DMS53 treated with DMSO at 0.1 percent for 48 hours (cell line): ENCODE data around the gene DNAJC25.

Experiments
- DNase-seq: peaks from one replicate; lab custom pipeline; 2025; ENCODE audit not compliant: unreplicated experiment; lab: John Stamatoyannopoulos, UW

DNAJC25 gene

GRCh38 chr9:111627260-111627963 lies 3.7 kb upstream of the DNAJC25 start:
- DNase-seq = no peak

DNA sequence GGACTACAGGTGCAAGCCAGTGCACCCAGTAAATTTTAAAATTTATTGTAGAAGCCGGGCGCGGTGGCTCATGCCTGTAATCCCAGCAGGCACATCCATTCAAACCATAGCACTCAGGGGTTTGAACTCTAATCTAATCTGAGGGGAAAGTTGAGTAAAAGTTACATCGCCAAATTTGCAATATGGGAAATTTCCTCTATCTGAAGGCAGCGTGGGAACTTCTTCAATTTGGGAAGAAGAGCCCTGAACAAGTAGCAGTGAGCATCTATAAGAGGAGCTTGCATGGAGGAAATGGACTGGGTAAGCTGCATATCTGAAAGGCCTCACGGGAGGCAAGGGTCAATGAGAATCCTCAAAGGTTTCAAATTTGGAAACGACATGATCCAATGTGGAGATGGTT lies 2.7 kb upstream of the DNAJC25 start:
- DNase-seq = no peak

- no peak for DNase-seq
Measured at GRCh38 chr9:111630182-111630963, 761 bp upstream of the DNAJC25 start.

- no peak for DNase-seq
Measured at GRCh38 chr9:111630964-111631213, 245 bp upstream of the DNAJC25 start.

DNA sequence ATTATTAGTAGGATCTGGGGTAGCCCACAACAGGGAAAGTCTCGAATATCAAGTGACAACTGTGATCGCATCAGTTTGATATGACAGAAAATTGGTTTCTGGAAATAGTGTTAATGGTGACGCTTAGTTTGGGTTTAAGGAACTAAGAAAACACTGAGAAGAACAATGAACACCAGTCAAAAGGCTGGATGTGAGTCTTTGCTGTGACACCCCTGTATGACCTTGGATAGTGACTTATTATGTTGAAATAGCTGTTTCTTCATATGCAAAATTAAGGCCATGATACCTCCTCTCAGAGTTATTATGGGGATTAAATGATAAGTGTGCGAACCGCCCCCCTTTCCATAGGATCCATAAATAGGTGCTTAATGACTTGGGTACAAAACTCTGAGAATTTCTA lies 926 bp downstream of the DNAJC25 start:
- DNase-seq = no peak

DNA sequence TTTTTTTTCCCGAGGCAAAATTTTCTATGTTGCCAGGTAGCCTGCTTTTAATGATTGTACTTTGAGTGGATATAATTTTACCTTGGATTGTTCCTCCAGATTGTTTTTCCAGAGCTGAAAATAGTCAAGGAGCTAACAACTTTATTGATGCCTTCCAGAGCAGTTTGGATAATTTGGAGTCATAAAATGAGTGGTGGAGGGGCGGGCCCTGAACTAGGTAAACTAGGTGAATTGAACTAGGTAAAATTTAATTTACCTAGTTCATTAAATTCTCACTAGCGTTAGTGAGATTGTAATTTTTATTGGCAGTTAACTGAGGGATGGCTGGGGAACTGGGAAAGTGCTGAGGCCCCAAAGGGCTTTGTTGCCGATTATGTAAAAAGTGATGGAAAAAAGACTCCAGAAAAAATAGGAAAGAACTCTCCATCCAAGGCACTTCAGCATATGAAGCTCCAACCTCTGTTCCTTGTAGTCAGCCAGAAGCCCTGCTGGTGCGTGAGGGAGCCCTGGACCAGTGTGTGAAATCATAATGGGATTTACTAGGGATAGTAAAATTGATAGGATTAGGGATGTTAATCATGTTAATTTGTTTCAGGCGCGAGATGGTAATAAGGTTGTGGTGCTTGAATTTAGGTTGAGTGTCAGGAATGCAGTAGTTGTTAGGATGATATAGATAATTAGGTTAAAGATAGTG lies 1.7 kb downstream of the DNAJC25 start:
- no peak for DNase-seq

DNA sequence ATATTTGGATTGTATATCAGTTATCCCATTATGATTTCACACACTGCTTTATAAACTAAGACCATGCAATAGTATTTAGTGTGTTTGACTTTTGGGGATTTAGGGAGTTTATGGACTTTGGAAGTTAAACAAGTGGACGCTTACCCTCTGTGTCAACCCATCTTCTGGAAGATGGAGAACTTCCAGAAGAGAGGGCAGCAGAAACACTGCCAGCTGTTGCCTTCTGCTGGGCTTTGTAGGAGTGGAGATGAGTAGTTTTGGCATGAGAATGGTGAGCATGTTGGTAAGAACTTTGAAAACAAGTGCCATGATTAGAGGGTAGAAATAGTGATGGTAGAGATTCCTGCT lies 2.2 kb downstream of the DNAJC25 start:
- DNase-seq = no peak

DNA sequence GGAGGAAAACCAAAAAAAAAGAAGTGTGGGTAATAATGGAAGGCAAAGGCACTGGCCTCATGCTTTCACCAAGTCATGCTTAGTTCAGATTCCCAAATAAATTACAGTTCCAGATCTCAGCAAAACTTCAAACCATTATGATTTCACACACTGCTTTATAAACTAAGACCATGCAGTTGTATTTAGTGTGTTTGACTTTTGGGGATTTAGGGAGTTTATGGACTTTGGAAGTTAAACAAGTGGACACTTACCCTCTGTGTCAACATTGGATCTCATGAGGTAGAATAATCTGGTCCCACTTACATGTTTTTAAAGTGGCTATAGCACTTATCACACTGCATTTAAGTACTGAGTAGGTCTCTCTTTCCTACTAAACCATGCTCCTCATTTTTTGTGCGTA lies 3.7 kb downstream of the DNAJC25 start:
- no peak for DNase-seq

DNA sequence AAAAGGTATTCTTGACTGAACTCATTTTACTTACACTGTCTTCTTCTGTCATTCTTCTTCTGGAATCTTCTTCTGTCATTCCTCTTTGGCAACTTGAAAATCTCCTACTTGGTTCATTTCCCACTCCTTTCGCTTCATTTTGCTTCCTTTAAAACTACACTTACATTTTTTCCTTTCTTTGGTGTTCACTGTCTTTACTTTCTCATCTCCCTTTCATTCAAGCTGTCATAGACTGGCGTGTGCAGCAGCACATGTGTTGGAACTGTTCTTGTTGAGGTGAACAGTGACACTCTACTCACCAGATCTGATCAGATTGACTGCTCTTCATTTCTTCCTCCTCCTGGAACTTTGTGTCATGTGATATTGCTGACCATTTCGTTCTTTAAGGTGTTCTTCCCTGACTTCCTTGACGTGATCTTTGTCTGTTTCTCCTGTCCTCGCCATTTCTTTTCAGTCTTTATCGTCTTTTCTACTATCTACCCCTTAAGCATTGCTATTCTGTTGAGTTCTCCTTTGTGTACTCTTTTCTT lies 6.4 kb downstream of the DNAJC25 start:
- DNase-seq = no peak

GRCh38 chr9:111644195-111644772 lies 13.2 kb downstream of the DNAJC25 start:
- no peak for DNase-seq

- DNase-seq = no peak
Measured at GRCh38 chr9:111645806-111646205, 14.7 kb downstream of the DNAJC25 start.

GRCh38 chr9:111646417-111646816 lies 15.3 kb downstream of the DNAJC25 start:
- DNase-seq = no peak

- no peak for DNase-seq
Measured at GRCh38 chr9:111648066-111648465, 16.9 kb downstream of the DNAJC25 start.

DNA sequence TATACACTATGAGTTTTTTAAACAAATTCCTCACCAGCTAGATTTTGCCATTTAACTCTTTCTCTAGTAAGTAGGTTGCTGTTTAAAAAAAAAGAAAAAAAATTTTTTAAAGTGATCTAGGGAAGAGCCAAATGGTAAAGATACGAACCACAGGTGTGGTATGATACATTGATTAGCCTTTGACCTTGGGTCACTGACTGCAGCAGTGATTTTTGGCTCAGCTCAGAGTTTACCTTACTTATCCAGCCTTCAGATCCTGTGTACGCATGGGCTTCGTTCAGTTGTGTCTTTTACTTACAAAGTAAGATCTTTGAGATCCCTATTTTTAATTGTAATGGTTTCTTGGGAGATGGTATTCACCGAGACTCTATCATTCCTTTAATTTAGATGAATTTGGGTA lies 17.9 kb downstream of the DNAJC25 start:
- no peak for DNase-seq

GRCh38 chr9:111657051-111657450 lies 25.9 kb downstream of the DNAJC25 start:
- no peak for DNase-seq

- DNase-seq = no peak
Measured at GRCh38 chr9:111658943-111659342, 27.8 kb downstream of the DNAJC25 start.

- no peak for DNase-seq
Measured at GRCh38 chr9:111659691-111660090, 28.6 kb downstream of the DNAJC25 start.

DNA sequence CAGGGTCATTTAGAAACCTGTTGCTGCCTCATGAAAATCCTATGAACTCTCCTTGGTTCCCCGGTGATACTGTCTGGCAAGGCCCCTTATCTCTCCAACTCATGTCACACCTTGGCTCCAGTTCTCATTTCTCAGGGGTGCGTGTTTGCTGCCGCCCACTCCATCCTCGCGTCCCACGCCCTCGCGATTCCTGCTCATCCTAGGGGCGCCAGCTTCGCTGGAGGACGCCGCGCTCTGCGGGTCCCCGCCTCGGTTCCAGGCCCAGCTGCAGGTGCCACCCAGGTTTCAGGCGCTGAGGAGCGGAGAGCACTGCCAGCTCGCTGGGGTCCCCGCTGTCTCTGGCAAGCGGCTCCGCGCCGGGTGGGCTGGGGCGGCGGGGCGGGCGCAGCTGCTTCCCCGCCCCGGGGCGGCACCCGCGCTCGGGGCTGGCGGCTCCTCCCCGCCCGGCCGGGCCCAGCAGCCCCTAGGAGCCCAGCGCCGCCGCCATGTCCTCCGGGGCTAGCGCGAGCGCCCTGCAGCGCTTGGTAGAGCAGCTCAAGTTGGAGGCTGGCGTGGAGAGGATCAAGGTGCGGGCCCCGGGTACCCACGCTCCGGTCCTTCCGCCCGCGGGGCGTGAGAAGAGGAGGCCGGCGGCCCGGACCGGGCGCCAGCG lies 30.1 kb downstream of the DNAJC25 start, which contains the start of gene GNG10:
TSS of gene GNG10 (plus strand) at position 456 of the 652 bp plus-strand sequence. CDS start at position 486, 30 bp downstream.
- peak; percentile 1 for DNase-seq

- no peak for DNase-seq
Measured at GRCh38 chr9:111661802-111662521, 30.8 kb downstream of the DNAJC25 start.

GRCh38 chr9:111662576-111663300 lies 31.6 kb downstream of the DNAJC25 start:
- DNase-seq = no peak
